ENCODE results near the gene PATZ1.
"Not testable (repeated sequence)": the region's sequence is repeated elsewhere in the genome, so short reads cannot be mapped to it uniquely, and the experiment has no call there.

The PATZ1 gene

DNA sequence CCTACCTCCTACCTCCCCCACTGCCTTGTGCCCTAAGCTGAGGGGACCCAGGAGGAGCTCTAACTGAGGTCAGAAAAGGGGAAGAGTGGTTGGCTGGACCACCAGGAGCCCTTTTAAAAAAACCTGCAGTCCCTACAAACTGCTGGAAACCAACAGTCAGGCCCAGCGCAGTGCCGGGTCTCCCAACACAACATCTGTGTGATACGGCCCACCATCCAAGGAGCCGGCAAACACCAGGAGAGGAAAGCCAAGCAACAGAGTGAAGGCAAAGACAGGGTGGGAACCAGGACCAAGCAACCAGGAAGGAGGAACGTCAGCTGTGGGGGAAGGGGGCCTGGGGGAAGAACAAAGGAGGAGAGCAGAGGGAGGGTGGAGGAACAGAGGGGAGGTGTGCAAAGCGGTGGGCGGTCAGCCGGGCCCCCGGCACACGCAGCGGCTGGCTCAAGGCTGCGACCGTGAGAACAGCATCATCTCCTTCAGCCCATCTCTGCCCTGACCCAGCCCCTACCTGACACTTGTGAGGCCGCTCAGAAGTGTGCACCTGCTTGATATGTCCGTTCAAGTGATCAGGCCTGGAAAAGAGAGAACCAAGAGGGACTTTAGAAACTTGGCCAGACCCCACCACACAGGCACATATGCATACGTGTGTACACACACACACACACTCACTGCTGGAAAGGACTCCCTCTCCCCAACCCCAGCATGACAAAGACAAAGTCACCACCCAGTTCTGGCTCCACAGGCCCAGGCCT is 3.6 kb downstream of the PATZ1 start:
- DNase-seq: no peak

DNA sequence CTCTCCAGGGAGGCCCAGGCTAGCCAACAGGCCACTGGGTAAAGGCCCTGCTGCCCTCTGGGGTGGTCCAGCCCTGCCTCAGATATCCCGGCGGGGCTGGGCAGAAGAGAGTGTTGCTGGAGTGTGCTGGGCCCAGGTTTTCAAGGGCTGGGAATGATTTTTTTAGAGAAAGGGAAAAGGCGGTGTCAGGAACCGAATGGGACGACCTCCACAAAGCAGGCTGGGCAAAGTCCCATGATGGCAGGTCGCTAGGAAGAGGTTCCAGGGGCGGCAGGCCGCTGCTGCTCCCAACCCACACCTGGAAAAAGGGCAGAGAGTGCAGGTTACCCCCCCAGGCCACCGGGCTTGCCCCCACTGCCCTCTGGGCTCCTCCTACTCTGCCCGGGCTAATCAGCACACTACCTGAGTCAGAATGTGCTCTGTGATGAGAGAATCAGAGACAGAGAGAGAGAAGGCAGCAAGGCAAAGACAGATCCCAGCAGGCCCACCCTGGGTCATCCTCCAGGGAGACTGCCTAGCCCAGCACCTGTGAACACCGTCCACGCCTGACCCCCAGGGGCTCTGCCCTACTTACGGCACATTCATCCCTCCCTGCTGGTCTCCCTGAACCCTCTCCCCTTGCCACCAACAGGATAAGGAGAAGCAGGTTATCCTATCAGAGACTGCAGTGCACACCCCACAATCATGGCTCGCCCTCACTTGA is 4.6 kb downstream of the PATZ1 start:
- DNase-seq: no peak

DNA sequence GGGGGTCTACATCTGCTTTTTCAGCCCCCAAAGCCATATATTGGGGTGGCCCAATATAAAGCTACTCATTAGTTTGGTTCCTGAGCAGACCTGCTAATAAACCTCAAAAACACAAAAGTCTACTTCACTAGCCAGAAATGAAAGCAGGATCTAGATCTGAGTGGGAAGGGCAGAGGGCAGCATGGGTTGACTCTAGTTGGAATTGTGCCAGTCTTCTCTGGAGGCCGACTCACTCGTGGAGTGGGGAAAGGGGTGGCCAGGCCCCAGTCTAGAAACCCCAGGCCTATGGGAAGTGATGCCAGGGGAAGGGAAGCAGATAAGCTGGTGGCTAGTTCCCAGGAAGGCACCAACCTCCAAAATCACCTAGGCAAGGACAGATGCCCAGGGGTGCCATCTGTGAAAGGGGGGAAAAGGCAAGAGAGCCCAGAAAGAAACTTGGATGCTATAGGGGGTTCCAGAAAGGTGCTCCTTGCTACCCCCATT is 5.3 kb downstream of the PATZ1 start:
- no peak for DNase-seq

DNA sequence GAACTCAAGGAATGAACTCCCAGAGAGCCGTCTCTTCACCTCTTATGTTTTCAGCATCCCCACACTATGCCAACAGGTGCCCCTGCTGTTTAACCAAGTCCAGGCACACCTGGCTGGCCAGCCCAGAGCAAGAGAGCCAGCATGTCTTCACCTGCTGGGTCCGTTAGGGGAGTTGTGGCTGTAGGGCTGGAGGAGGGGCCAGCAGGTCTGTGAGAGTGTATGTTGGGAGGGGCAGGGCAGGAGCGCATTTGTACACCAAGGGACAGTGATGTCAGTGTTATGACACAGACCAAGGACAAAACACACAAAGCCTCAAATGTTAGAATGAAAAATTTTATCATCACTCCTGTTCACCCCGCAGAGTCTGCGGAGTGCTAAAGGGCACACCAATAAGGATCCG is 5.8 kb downstream of the PATZ1 start:
- DNase-seq: no peak

DNA sequence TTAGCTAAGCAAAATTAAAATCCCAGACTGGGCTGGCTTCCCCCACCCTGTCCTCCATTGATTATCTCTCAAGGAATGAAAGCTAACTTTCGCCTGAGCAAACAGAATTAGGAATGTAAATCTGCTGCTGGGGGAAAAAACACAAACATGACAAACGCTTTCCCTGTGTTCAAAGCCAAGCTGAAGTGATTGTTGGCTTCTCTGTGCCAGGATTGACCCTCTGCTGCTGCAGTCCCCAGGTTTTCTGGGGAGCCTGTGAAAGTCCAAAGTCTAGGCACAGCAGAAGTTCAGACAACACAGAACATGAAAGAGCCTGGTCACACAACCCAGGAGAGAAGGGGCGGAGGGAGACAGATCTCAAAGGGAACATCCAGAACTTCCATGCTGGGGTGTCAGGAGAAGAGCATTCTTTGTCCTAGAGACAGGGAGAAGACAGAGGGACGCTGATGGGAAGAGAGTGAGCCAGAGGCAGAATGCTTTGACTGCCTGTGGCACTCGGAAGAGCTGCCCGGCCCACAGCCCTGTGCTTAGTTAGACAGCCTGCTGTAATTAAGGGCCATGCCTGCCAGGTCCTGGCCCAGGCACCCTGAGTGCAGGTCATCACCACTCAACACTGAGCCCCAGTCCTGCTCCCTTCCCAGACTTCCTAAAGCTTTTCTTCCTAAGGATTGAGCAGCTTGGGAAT is 6.9 kb downstream of the PATZ1 start:
- no peak for DNase-seq

DNA sequence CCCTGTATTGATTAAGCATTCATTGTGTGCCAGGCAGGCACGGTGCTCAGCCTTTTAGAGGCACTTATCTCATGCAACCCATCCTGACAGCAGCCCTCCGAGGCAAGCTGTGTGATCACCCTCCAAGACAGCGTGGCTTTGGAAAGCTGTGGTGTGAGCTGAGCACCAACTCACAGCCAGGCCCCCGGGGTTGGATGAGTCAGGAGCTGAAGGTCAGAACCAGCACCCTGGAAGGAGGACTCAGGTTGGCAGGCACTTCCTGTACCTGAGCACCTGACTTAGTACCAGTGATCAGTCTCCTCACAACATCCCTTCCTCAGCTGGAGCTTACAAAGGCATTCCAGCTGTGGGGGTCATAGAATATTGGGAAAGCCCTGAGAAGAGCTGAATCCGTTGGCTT is 9.0 kb downstream of the PATZ1 start:
- no peak for DNase-seq

DNA sequence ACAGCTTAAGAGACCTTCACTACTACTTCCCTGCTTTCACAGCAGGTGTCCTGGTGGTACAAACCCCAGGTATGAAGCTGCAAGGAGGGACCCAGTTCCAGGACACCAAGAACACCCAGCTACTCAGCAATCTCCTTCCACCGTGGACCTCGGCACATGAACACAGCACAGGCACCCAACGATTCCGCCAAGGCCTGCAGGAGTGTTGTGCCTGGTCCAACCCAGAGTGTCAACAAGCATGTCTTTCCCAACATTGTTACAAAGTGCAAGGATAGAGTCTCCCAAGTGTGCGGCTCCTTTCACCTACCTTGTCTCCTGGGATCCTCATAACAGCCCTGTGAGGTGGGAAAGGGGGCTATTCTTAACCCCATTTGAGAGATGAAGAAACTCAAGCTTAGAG is 11.8 kb downstream of the PATZ1 start:
- no peak for DNase-seq

DNA sequence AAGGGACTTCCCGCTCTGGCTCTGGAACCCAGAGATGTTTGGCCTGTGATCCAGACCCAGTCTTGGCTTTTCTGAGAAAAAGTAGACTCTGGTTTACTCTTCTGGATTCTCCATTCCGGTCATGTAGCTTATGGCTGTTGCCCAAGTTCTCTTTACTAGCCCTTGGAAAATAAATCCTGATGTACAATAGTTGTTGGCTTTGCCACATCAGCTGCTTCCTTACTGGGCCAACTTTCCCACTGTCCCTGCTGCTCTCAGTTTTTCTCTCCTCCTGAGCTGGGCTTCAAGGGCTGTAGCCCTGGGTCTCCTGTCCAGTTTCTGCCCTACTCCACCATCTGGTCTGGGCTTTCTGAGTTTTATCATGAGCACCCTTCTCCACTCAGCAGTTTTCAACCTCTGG is 12.5 kb downstream of the PATZ1 start:
- no peak for DNase-seq

DNA sequence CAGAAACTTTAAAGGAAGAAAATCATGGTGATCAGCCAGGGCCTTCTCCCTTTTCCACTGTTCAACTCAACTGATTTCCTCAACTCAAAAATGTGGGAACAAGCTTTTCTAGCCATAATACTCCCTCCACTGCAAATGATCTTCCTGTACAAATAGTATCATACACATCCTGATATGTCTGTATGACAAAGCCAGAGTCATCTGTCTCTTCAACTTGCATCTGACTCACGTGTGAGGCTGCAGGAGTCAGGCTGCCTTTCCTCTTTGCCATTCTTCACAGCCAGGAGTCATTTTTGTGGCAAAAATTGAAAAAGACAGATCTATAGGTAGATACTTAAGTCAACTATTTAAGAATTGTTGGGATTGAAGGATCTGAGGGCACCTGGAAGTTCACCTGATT is 13.3 kb downstream of the PATZ1 start:
- DNase-seq: no peak

DNA sequence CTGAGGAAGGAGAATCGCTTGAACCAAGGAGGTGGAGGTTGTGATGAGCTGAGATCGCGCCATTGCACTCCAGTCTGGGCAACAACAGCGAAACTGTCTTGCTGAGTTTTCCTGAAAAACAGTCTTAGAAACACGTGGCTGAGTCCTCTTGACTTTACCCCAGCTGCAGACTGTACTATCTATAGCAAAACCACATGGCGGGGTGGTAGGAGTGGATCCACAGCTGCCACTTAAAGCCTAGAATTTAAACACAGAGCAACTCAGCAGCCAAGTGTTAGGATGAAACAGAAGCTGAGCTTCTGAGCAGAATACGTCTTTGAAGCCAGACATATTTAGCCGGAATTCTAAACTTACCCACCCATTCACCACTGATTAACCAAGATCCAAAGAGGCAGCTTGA is 14.1 kb downstream of the PATZ1 start:
- DNase-seq: no peak

DNA sequence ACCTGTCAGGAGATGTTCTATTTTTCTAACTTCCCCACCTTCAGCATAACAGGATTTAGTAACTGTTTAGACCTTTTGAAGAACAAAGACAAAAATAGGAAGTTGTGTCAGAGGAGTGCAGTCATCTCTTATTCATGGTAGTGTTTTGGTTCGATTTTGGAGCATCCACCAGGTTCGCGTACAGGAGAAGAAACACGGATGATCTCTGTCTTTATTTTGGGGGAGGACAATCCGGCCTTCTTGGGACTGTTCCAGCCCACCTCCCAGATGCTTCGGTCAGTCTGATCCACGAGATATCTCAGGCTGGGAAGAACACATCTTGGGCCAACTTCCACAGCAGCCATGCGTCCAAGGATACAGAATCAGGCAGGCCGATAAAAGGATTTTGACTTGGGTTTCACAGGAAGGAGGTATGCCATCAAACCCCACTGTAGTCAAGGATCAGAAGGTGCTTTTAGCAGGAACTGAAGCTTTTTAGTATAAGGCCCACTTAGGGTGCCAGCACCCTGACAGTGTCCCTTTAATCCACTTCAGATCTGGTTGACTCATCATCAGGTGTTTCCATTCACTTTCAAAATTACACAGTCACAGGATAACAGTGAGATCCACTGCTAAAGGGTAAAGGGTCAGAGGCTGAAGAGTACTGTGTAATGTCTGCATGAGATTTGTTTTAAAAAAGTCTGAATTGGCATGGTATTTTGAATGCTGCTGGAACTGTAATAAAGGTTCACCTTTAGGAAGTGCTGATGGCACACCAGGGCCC is 16.5 kb downstream of the PATZ1 start:
- DNase-seq: peak in 1 of 5 donors; percentile 43

DNA sequence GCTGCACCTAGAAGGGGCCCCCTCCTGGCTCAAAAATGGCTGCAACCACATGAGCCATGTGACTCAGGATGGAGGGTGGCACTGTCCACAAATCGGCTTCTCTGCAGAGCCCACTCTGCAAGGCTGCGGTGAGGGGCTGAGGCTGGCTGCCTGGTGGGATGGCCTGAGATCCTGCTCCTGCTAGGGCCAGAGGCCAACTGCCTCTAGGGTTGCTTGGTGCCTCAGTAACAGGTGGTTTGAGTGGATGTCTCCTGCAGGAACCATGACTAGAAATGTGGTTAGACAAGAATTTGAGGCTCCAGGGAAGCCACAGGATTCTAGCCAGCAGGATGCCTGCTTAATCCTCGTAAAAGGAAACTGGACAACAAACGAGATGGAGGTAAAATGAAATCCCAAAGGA is 17.1 kb downstream of the PATZ1 start:
- DNase-seq: no peak

DNA sequence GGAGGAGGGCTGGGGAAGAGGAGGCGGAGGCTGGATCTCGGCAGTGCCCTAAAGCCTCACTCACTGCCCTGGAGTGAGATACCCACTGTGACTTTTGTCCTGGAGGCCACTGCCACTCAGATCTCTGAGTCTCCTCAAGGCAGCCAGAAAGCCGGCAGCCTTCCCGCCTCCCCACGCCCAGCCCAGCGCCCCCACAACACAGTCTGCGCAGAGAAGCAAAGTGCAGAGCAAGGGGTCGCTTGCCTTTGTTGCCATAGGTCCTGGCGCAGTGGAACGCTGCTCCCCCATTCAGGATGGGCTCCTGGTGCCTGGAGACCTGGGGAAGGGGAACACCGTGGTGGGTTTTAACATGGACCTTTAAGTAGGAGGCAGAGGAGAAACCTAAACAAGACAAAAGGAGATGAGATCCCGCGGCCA is 17.6 kb downstream of the PATZ1 start:
- DNase-seq: no peak

DNA sequence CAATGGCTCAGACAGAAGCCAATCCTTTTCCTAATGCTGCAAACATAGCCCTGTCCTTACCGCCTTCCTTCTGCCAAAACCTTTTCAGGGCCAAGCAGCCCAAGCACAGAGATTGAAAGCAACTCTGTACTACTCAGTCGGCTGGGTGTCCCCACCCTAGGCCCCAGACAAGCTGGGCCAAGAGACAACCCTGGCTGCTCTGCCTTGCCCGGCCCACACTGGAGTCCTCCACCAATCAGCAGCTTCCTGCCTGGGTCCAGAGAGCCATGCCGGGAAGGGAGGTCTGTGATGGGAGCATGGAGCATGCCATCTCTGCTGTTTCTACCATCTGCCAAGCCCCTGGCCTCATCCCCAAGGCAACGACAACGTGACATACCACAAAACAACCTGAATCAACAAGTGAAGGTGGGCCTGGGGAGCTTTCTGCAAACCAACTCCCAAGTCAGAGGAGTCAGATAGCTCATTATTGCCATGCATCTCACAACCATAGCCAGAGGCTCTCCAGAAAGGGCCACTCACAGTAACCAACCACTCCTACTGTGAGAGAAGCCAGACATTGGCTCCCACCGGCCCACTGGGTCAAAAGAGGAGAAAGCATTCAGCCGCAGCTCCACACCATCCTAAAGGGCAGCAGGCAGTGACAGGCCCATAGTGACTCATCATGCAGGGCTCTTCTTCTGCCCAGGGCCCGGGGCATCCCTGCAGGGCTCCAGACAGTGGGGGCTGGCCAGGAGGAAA is 18.2 kb downstream of the PATZ1 start:
- DNase-seq: no peak

DNA sequence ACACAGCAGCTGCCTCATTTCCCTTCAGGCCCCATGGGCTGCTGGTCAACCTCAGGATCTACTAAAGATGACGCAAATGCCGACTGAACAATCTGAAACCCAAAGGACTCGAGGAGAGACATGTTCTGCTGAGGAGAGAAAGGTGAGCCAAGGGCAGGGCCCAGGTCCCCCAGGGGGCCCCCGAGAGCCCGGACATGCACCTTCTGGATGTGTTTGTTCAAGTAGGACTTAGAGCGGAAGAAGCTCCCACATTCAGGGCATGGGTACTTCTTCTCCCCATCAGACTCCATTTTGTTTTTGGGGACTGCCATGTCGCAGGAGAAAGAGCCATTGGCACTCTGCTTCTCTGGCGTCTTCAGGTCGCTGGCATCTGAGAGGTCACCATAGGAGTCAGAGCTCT is 19.3 kb downstream of the PATZ1 start:
- no peak for DNase-seq

DNA sequence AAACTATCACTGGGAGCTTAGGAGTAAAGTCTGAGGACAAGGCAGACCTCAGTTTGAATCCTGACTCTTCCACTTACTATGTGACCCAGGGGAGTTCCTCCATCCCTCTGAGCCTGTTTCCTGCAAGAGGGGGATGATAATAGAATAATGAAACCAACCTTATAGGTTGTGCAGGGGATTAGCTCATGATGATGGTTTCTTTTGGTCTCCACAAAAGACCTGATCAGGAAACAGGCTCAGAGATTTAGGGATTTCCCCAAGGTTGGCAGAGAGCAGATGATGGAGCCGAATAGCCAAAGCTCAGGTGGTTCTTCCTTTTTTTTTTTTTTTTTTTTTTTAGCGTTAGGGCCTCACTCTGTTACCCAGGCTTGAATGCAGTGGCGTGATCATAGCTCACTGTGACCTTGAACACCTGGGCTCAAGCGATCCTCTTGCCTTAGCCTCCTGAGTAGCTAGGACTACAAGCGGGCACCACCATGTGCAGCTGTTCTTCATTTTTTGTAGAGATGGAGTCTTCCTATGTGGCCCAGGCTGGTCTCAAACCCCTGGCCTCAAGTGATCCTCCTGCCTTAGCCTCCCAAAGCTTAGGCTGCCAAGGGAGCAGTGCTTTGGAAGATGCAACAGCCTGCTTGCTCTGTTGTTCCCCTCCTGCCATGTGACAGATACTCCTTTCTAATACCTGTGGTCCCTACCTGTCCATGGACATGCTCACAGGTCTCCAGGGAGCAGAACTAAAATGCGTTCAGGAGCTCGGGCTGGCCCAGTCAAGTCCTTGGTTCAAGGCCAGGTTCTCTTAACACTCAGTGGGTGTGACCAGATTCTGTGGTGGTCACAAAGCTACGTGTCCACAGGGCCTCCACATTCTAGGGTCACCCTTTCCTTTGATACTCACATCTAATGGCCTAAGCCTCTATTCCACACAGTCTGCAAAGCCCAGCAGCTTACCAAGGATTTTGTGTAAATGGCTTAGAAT is 22.3 kb downstream of the PATZ1 start:
- DNase-seq: no peak

DNA sequence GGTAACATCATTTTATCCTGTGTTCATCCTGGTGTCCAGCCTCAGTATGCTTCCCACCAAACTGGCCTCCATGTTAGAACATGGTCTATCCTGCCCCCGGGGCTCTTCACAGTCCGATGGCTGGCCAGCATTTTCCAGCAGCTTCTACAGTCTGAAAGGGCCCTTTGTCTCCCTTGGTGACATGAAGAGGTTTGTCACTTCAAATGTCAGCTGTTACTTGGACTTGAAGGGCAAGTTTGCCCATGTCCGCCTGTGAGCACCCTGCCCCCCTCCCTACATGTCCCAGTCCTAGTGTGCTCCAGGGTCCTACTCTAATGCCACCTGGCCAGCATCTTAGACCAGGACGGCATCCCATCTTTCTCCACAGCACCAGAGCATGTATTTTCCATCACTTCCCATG is 24.7 kb downstream of the PATZ1 start:
- no peak for DNase-seq

DNA sequence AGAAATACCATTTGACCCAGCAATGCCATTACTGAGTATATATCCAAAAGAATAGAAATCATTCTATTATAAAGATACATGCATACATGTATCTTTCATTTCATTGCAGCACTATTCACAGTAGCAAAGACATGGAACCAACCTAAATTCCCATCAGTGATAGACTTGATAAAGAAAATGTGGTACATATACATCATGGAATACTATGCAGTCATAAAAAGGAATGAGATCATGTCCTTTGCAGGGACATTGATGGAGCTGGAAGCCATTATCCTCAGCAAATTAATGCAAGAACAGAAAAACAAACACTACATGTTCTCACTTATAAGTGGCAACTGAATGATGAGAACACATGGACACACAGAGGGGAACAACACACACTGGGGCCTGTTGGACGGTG is 31.9 kb downstream of the PATZ1 start:
- not testable (repeated sequence) for DNase-seq

DNA sequence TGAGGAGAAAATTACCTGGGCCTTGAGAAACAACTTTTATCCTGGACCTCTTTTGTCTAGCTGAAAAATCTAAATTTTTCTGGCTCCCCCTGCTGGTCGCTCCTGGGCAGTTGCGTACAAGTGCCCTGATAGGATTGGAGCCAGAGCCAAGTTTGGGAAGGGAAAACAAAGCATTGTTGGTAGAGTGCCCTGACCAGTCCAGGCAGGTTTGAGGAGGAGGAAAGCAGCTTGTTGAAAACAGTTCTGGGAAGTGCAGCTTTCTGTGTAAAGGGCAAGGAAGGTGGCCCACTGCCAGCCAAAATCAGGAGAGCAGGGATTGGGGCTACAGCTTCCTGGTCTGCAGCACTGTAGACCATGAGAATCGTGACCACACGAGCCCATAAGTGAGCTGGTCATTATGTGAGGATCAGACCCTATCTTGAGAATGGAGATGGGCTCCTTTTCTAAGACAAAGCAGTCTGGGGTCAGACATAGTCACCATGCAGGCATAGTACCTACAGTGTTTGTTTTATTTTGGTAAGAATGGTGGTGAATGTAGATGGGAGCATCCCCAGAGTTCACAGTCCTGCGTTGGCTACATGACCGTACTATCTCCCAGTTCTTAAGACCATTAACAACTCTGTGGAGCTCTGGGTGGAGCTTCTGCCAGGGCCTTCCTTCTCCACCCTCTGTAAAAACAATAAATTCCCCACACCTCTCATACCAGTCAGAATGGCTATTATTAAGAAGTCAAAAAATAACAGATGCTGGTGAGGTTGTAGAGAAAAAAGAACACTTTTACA is 32.6 kb downstream of the PATZ1 start:
- peak in 3 of 5 donors; percentile 32 to 61 (median 44) for DNase-seq

DNA sequence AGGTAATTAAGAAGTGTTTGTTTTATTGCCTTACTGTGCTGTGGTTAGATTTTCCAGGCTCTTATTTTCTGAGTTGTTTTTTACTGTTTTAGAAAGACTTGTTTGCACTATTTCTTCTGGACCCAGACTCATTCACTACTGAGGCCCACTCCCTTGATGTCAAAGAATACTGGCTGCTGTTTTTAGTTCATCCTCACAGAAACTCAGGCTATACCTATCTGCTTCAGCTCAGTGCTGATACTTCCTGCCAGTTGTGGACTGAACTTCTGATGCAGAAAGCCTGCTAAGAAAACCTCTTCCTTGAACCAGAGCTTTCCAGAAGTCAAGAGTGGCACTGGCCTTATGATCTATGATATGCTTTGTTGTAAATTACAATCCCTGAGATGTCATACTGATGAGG is 38.0 kb downstream of the PATZ1 start:
- DNase-seq: no peak
